ENCODE data around the gene CTNNA1. TPM values are rescaled to one million over a fixed set of nuclear protein-coding genes. Genes with fewer than 3 reads are reported as not detected.

CTNNA1 gene
- total RNA-seq, 4 donors from 2014 or later: 239 to 305 (median 277) TPM

DNA sequence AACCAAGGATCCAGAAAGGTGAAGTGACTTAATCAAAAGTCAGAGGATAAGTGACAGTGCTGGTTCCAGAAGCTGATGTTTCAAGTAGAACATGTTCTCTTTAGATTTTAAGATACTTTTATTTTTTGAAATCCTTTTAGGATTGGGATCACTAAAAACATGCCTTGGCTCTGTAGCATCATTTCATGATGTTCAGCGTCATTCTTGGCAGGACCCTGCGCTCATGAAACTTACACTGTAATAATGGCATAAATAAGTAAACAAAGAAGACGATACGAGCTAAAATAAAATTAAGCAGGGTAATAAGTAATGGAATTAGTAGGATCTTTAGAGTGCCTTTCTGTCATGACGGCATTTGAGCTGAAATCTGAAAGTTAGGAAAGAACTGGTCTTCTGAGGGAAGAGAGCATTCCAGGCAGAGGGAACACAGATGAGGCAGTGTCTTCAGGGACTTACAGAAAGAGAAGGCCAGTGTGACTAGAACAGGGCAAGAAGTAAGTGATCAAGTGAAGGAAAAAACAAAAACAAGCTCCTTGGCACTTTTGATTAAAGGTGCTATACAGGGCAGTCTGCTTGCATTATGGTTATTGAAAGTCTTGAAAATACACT, 19.9 kb downstream of the CTNNA1 start:
- TF ChIP-seq, protein P1, sequence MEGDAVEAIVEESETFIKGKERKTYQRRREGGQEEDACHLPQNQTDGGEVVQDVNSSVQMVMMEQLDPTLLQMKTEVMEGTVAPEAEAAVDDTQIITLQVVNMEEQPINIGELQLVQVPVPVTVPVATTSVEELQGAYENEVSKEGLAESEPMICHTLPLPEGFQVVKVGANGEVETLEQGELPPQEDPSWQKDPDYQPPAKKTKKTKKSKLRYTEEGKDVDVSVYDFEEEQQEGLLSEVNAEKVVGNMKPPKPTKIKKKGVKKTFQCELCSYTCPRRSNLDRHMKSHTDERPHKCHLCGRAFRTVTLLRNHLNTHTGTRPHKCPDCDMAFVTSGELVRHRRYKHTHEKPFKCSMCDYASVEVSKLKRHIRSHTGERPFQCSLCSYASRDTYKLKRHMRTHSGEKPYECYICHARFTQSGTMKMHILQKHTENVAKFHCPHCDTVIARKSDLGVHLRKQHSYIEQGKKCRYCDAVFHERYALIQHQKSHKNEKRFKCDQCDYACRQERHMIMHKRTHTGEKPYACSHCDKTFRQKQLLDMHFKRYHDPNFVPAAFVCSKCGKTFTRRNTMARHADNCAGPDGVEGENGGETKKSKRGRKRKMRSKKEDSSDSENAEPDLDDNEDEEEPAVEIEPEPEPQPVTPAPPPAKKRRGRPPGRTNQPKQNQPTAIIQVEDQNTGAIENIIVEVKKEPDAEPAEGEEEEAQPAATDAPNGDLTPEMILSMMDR (IDR thresholded peaks at IDR 0.05; ENCODE audit: low read depth): no peak

DNA sequence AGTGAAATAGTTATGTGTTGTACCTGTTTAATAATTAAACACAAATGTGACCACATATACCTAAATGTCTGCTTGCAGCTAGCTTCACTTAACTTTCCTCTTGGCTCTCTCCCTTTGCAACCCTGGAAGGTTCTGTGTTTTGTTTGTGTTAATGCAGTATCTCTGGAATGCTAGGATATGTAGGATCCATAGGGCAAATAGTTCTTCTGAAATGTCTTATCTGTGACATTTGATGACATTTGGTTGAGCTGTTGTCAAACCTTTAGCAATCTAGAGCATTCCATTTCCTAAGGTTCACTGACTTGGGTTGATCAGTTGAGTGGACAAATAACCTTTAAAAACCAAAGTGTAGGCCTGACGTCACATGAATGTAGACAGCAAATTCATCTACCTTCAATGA, 21.8 kb downstream of the CTNNA1 start:
- TF ChIP-seq, protein P1 (IDR thresholded peaks at IDR 0.05; ENCODE audit: low read depth): no peak

DNA sequence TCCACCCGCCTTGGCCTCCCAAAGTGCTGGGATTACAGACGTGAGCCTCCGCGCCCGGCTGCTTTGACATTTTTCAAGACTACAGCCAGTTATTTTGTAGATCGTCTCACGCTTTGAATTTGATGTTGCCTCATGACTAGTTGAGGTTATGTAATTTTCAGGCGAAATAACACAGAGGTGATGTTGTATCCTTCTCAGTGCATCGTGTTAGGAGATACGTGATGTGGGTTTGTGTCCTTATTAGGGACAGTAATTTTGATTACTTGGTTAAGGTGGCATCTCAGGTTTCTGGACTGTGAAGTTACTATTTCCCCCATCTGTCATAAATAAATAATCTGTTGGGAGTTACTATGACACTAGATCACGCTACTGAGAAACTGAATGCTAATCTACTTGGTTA, 25.0 kb downstream of the CTNNA1 start:
- TF ChIP-seq, protein P1 (IDR thresholded peaks at IDR 0.05; ENCODE audit: low read depth): no peak

DNA sequence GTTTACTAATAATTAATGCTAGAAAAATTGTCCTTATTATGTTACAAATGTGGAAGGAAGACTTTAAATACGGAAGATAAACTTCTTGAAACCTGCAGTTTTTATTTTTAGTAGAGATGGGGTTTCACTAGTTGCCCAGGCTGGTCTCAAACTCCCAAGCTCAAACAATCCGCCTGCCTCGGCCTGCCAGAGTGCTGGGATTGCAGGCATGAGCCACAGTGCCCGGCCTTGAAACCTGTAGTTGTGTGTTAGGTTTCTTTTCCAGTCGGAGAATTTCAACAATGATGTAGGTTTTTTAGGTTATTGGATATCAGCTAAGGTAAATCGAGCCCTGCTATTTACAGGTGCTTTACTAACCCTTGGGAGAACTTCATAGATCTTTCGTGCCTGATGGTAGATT, 30.8 kb downstream of the CTNNA1 start:
- TF ChIP-seq, protein P1 (IDR thresholded peaks at IDR 0.05; ENCODE audit: low read depth): no peak

DNA sequence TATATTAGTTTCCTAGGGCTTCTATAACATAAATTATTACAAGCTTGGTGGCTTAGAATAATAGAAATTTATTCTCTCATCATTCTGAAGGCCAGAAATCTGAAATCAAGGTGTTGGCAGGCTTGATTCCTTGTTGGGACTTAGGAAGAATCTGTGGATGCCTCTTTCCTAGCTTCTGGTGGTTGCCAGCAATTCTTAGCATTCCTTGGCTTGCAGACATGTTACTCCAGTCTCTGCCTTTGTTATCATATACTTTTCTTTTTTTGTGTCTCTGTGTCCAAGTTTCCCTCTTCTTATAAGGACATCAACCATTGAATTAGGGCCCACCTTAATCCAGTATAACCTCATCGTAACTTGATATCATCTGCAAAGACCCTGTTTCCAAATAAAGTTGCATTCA, 31.4 kb downstream of the CTNNA1 start:
- TF ChIP-seq, protein P1 (IDR thresholded peaks at IDR 0.05; ENCODE audit: low read depth): no peak

DNA sequence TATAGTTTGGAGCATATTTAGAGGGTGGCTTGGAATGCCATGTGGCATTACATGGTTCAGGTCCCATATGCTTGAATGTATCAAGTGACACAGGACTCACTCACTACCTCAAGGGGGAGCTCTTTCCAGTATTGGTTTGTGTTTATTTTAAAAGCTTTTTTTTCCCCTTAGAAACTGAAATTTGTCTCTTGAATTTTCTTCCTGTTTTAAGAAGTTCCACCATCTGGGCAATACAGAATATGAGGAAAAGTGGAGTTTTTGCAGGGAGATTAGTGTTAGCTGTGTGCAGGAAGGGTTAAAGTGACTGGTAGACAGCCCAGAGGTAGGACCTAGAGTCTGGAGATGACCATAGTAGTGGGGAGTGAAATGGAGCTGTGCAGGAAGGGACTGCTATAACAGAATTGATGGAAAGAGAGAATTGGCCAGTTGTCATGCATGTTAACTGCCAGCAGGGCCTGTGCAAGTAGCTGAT, 36.6 kb downstream of the CTNNA1 start:
- TF ChIP-seq, protein P1 (IDR thresholded peaks at IDR 0.05; ENCODE audit: low read depth): no peak

DNA sequence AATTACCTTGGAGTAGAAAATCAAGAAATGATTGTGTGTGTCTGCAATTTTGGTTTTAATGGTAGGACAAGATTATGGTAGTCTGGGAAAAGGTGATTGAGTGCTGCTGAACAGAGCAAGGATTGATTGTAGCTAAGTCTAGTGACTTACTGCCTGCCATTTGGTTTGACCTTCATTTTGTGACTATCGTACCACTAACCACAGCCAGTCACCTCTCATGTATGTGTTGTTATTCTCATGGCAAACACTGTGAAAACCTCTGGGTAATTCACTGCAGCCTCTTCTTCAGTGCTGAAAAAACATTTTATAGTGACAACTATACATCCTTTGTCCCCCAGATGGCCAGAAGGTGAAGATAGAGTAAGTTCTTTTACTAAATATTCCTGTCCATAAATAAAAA, 37.5 kb downstream of the CTNNA1 start:
- TF ChIP-seq, protein P1 (IDR thresholded peaks at IDR 0.05; ENCODE audit: low read depth): no peak
